ENCODE measurements around the gene FUOM. TPM values are rescaled to one million over a fixed set of nuclear protein-coding genes. Genes with fewer than 3 reads are reported as not detected.

FUOM gene
- total and polyA plus RNA-seq, 10 of the 15 experiments (the other 5 are each of a cell fraction or from before 2014, with no cell fraction given), result 1.8 to 41.7 (median 25.6) TPM

GRCh38 chr10:133316266-133316665 lies 41.6 kb downstream of the FUOM start (continued):
- TF ChIP-seq NRF1 (conservative IDR thresholded peaks at IDR 0.05; ENCODE audit: low read depth, low read length) (no peak), TBL1XR1 (IDR thresholded peaks at IDR 0.05; ENCODE audit: low read depth, low read length) (no peak), KDM1A (IDR thresholded peaks at IDR 0.05; ENCODE audit: borderline replicate concordance) (no peak)

- no peak for TF ChIP-seq ZNF384 (IDR thresholded peaks at IDR 0.05; ENCODE audit: borderline replicate concordance, low read depth, low read length)
- TF ChIP-seq NFYB (IDR thresholded peaks at IDR 0.05; ENCODE audit: insufficient read depth, low read depth, low read length), result peak; percentile 15; the same call in 1 of the 2 replicates
- 78% methylated on average over 5 of the region's 5 CpGs for WGBS (ENCODE audit: insufficient coverage, insufficient replicate concordance, low lambda C conversion rate, missing lambda C conversion rate)
- DNase-seq (ENCODE audit: low read depth, low spot score) (no peak), ATAC-seq (peak; percentile 46; the same call in 2 of the 3 replicates), FAIRE-seq (no peak)
- ChIA-PET CTCF (interaction anchor here (0.6 to 2.8 kb wide), 7 partner anchors 8 to 934 kb away, joined by 3 to 14 read pairs (median 4); partner anchors contain the start of gene ECHS1), POLR2A (no interaction called here), SMC1A (ENCODE audit: uncharacterized antibody, unreplicated experiment) (interaction anchor here (0.7 kb wide), 1 partner anchor 14 kb away, joined by 3 read pairs; no protein-coding TSS in a partner anchor), RAD21 (ENCODE audit: unreplicated experiment) (no interaction called here)
- intact Hi-C loops (cut with micrococcal nuclease; ENCODE audit: unreplicated experiment), result no loop called here
- Histone ChIP-seq H3K27ac (ENCODE audit: control insufficient read depth, insufficient read depth) (no peak overlapping the region), H3K4me1 (ENCODE audit: control insufficient read depth, insufficient read depth, low read length) (no peaks in the 10 kb centered on the region), H2AFZ (ENCODE audit: control insufficient read depth, low read depth, low read length) (no peak overlapping the region), H3K36me3 (ENCODE audit: control insufficient read depth in 2 of 2, insufficient read depth in 2 of 2, low read length in 1 of 2) (peaks cover 0 to 4% of the 10 kb centered on the region in 2 experiments; a peak in 1 of 4 replicates), H4K20me1 (ENCODE audit: control insufficient read depth, insufficient read depth) (no peaks in the 10 kb centered on the region), H3K4me3 (no peak overlapping the region), H3K27me3 (replicated peaks in 1 of 2; ENCODE audit: control insufficient read depth in 2 of 2, insufficient read depth in 2 of 2, low read length in 1 of 2) (no peaks in the 10 kb centered on the region), H3K4me2 (ENCODE audit: control insufficient read depth, insufficient read depth) (no peak overlapping the region), H3K79me2 (ENCODE audit: control insufficient read depth, insufficient read depth, low read length) (no peaks in the 10 kb centered on the region), H3K9ac (ENCODE audit: control insufficient read depth, insufficient read depth, low read length) (no peak overlapping the region), H3K9me3 (replicated peaks; ENCODE audit: control insufficient read depth, insufficient read depth, low read length) (no peaks in the 10 kb centered on the region; the same call in 2 of the 3 replicates)
- BruUV-seq (replicated peaks), result no TSS peak
- in situ Hi-C loops (cut with MboI), result no loop called here
Measured at GRCh38 chr10:133315847-133316246, 42.0 kb downstream of the FUOM start.

GRCh38 chr10:133314911-133315310 lies 42.9 kb downstream of the FUOM start:
- no peak for FAIRE-seq
- Histone ChIP-seq H3K9ac (ENCODE audit: control insufficient read depth, insufficient read depth, low read length) (no peak overlapping the region), H3K79me2 (ENCODE audit: control insufficient read depth, insufficient read depth, low read length) (no peaks in the 10 kb centered on the region), H3K27me3 (replicated peaks in 1 of 2; ENCODE audit: control insufficient read depth in 2 of 2, insufficient read depth in 2 of 2, low read length in 1 of 2) (no peaks in the 10 kb centered on the region), H3K9me3 (replicated peaks; ENCODE audit: control insufficient read depth, insufficient read depth, low read length) (no peaks in the 10 kb centered on the region), H3K36me3 (ENCODE audit: control insufficient read depth in 2 of 2, insufficient read depth in 2 of 2, low read length in 1 of 2) (peaks cover 0 to 4% of the 10 kb centered on the region in 2 experiments; a peak in 3 of 4 replicates), H3K4me2 (ENCODE audit: control insufficient read depth, insufficient read depth) (no peak overlapping the region), H3K4me1 (ENCODE audit: control insufficient read depth, insufficient read depth, low read length) (no peaks in the 10 kb centered on the region), H3K4me3 (no peak overlapping the region), H4K20me1 (ENCODE audit: control insufficient read depth, insufficient read depth) (no peaks in the 10 kb centered on the region), H2AFZ (ENCODE audit: control insufficient read depth, low read depth, low read length) (no peak overlapping the region), H3K27ac (ENCODE audit: control insufficient read depth, insufficient read depth) (no peak overlapping the region)
- ChIA-PET SMC1A (ENCODE audit: uncharacterized antibody, unreplicated experiment) (interaction anchor here (1.5 kb wide), 1 partner anchor 124 kb away, joined by 3 read pairs; no protein-coding TSS in a partner anchor), RAD21 (ENCODE audit: unreplicated experiment) (interaction anchor here (0.6 kb wide), 1 partner anchor 15 kb away, joined by 3 read pairs; no protein-coding TSS in a partner anchor), CTCF (interaction anchor here (1.0 to 2.8 kb wide), 7 partner anchors 9 to 124 kb away, joined by 3 to 14 read pairs (median 3); partner anchors contain the start of gene ECHS1), POLR2A (no interaction called here)
- DNase-seq (ENCODE audit: low read depth, low spot score), result no peak
- 91% methylated on average over 12 of the region's 12 CpGs for WGBS (ENCODE audit: insufficient coverage, insufficient replicate concordance, low lambda C conversion rate, missing lambda C conversion rate)
- no TSS peak for BruUV-seq (replicated peaks)
- in situ Hi-C loops (cut with MboI) (no loop called here), intact Hi-C loops (cut with micrococcal nuclease; ENCODE audit: unreplicated experiment) (no loop called here)
- ATAC-seq, result no peak
- TF ChIP-seq NFYB (IDR thresholded peaks at IDR 0.05; ENCODE audit: insufficient read depth, low read depth, low read length) (no peak), IRF3 (IDR thresholded peaks at IDR 0.05) (no peak), KDM1A (IDR thresholded peaks at IDR 0.05; ENCODE audit: borderline replicate concordance) (no peak), BCL3 (IDR thresholded peaks at IDR 0.05; ENCODE audit: borderline replicate concordance, insufficient read depth, low read depth, low read length, poor library complexity, severe bottlenecking) (no peak), BHLHE40 (IDR thresholded peaks at IDR 0.05; ENCODE audit: borderline replicate concordance in 1 of 2, low read depth in 2 of 2, low read length in 1 of 2) (no peak), SREBF1 (IDR thresholded peaks at IDR 0.05; ENCODE audit: low read length) (no peak), MEF2A (IDR thresholded peaks at IDR 0.05; ENCODE audit: insufficient read depth, low read depth, low read length) (no peak), BMI1 (IDR thresholded peaks at IDR 0.05; ENCODE audit: borderline replicate concordance) (no peak), KLF5 (IDR thresholded peaks at IDR 0.05; ENCODE audit: partially characterized antibody) (no peak), WRNIP1 (IDR thresholded peaks at IDR 0.05; ENCODE audit: borderline replicate concordance, low read depth, low read length) (no peak)
